CD4-positive, alpha-beta memory T cell (primary cell): ENCODE measurements around the gene SIGLEC6. TPM values are rescaled to one million over a fixed set of nuclear protein-coding genes. Genes with fewer than 3 reads are reported as not detected.

ENCODE experiments used
- CTCF ChIA-PET: fragments of 350-600 bp; sonication (Branson Sonifier 250); formaldehyde crosslinking; loops from one replicate; lab custom pipeline; 2021; ENCODE audit warnings: inconsistent platforms; ENCODE audit not compliant: partially characterized antibody; lab: Charles Lee
- POLR2A ChIA-PET: fragments of 350-600 bp; sonication (Branson Sonifier 250); formaldehyde crosslinking; loops from one replicate; lab custom pipeline; 2021; ENCODE audit not compliant: partially characterized antibody; lab: Charles Lee
- DNase-seq, 5 donors: peaks; one replicate each; pipeline versions ENCODE4 v3.0.0 to v3.0.0-alpha.2; 2020 to 2022; ENCODE audit warnings: mixed read lengths in 1 of 5
- H3K27ac ChIP-seq: one replicate; pipeline ENCODE4 v1.7.0; 2013; ENCODE audit warnings: low read depth, low read length
- H3K27me3 ChIP-seq: 2 replicates; pipeline ENCODE4 v1.7.0; 2013; ENCODE audit warnings: mild to moderate bottlenecking, low read length, moderate library complexity; ENCODE audit not compliant: insufficient read depth
- H3K36me3 ChIP-seq: 2 replicates; pipeline ENCODE4 v1.7.0; 2013; ENCODE audit warnings: mild to moderate bottlenecking, low read length, moderate library complexity; ENCODE audit not compliant: insufficient read depth
- H3K4me1 ChIP-seq: 2 replicates; pipeline ENCODE4 v1.7.0; 2013; ENCODE audit warnings: mild to moderate bottlenecking, low read length, moderate library complexity; ENCODE audit not compliant: insufficient read depth
- H3K4me3 ChIP-seq, 2 donors: one replicate each; pipeline ENCODE4 v1.7.0; 2013; ENCODE audit warnings: low read length in 2 of 2, mild to moderate bottlenecking in 1 of 2
- H3K9me3 ChIP-seq, 2 donors: one replicate each; pipeline ENCODE4 v1.7.0; 2013; ENCODE audit warnings: low read length in 2 of 2, control low read depth in 1 of 2; ENCODE audit not compliant: control insufficient read depth in 1 of 2
- H3K27ac Mint-ChIP-seq, 7 donors: one replicate each; pipeline ENCODE4 v1.8.0; 2020 to 2021; ENCODE audit warnings: mixed read lengths in 7 of 7, mild to moderate bottlenecking in 6 of 7, inconsistent platforms in 3 of 7, moderate library complexity in 3 of 7
- H3K27me3 Mint-ChIP-seq, 2 donors: one replicate each; pipeline ENCODE4 v1.8.0; 2020 to 2021; ENCODE audit warnings: mixed read lengths in 2 of 2
- H3K36me3 Mint-ChIP-seq, 2 donors: one replicate each; pipeline ENCODE4 v1.8.0; 2020 to 2021; ENCODE audit warnings: mixed read lengths in 2 of 2, inconsistent platforms in 1 of 2, mild to moderate bottlenecking in 1 of 2
- H3K4me1 Mint-ChIP-seq, 4 donors: one replicate each; pipeline ENCODE4 v1.8.0; 2020 to 2021; ENCODE audit warnings: mixed read lengths in 4 of 4, mild to moderate bottlenecking in 1 of 4
- H3K4me3 Mint-ChIP-seq, 8 donors: one replicate each; pipeline ENCODE4 v1.8.0; 2020 to 2021; ENCODE audit warnings: mixed read lengths in 8 of 8, mild to moderate bottlenecking in 7 of 8, moderate library complexity in 6 of 8, inconsistent platforms in 3 of 8
- H3K9me3 Mint-ChIP-seq, 8 donors: one replicate each; pipeline ENCODE4 v1.8.0; 2020 to 2021; ENCODE audit warnings: mixed read lengths in 8 of 8, mild to moderate bottlenecking in 5 of 8, inconsistent platforms in 3 of 8, moderate library complexity in 1 of 8
- intact Hi-C: fragments of 100-400 bp; cut with micrococcal nuclease; formaldehyde crosslinking; loops from one replicate; pipeline ENCODE4 v1.15.1; 2023
- polyA plus RNA-seq, 2 donors: library from polyadenylated mRNA; unstranded; fragments of 300-500 nt; fragmentation: Illumina TruSeq; gene quantifications; one replicate each; pipeline ENCODE4 v1.2.3, GENCODE V29; 2021
- total RNA-seq, 2 experiments: library from RNA; stranded (reverse); gene quantifications; one replicate each; pipeline ENCODE4 v1.2.3, GENCODE V29; 2021

SIGLEC6 gene
- total and polyA plus RNA-seq, 4 experiments from 2014 or later, result 0.10 TPM; not detected in 3

DNA sequence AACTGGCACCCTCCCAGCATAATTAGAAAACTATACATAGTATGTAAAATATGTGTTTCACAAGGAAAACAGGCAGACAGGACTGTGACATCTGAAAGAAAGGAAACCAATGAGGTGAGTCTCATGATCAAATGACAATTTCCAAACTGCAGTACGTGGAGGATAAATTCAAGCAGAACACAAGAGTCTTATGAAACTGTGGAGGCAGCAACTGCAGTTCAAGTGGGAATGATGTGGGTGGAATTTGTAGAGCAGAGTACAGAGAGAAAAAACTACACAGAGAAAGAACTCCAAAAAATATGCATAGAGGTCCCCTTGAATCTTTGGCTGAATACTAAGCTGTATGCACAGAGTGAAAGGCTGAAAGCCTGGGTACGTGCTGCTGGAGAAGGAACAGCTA is 9.7 kb downstream of the SIGLEC6 start:
- Histone ChIP-seq H3K4me3 (no peak overlapping the region), H3K9me3 (no peaks in the 10 kb centered on the region), H3K27me3 (no peaks in the 10 kb centered on the region), H3K4me1 (no peaks in the 10 kb centered on the region), H3K36me3 (no peaks in the 10 kb centered on the region), H3K27ac (no peak overlapping the region)
- no peak overlapping the region for H3K4me3 Mint-ChIP-seq
- ChIA-PET POLR2A (no interaction called here), CTCF (interaction anchor here (0.9 kb wide), 2 partner anchors 8 to 100 kb away, joined by 3 to 4 read pairs; no protein-coding TSS in a partner anchor)
- no peak for DNase-seq
- intact Hi-C loops, result no loop called here
- H3K4me1 Mint-ChIP-seq, result no peaks in the 10 kb centered on the region
- no peaks in the 10 kb centered on the region for H3K36me3 Mint-ChIP-seq
- peaks cover 18 to 19% of the 10 kb centered on the region in 2 donors for H3K27me3 Mint-ChIP-seq
- H3K27ac Mint-ChIP-seq, result no peak overlapping the region
- peaks cover 0 to 3% (median under 1%) of the 10 kb centered on the region in 8 donors for H3K9me3 Mint-ChIP-seq

DNA sequence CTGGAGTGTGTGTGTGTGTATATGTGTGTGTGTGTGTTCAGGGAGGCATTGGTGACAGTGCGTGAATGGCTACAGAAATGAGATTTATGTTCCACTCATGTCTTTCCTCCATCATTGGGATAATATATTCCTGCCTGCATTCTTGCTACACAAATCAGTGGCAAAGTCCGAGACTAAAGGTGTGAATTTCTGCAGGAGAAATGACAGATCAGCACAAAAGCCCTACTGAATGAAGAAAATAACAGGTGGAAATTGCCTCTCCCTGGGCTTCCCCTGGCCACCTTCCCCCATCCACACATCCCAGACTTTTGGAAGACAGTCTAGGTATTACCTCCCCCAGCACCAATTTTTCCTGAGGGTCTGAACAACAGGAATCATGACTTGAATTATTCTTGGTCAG is 10.1 kb downstream of the SIGLEC6 start:
- Mint-ChIP-seq H3K27ac (no peak overlapping the region), H3K4me1 (no peaks in the 10 kb centered on the region), H3K4me3 (no peak overlapping the region), H3K27me3 (peaks cover 18 to 19% of the 10 kb centered on the region in 2 donors), H3K36me3 (no peaks in the 10 kb centered on the region), H3K9me3 (peaks cover 0 to 3% (median under 1%) of the 10 kb centered on the region in 8 donors)
- CTCF ChIA-PET, result no interaction called here
- no peak overlapping the region for H3K4me3 ChIP-seq
- intact Hi-C loops, result no loop called here
- no peaks in the 10 kb centered on the region for H3K4me1 ChIP-seq
- POLR2A ChIA-PET, result no interaction called here
- no peaks in the 10 kb centered on the region for H3K27me3 ChIP-seq
- H3K9me3 ChIP-seq, result no peaks in the 10 kb centered on the region
- DNase-seq, result no peak
- no peaks in the 10 kb centered on the region for H3K36me3 ChIP-seq
- H3K27ac ChIP-seq, result no peak overlapping the region

DNA sequence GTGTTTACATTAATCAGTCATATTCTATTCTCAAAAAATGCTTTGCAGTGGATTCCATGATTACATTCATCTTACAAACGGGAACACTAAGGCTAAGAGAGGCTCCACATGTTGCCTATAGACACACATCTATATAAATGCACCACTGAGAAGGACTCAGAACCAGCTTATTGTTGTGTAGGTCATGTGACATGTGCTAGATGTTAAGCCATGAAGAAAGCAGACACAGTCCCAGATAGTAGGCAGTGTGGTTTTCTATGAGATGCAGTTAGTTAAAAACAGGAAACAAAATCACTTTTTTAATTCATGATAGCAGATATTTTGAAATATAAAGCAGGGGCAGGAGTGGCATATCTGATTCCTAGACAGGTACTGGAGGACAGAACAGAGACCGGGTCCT is 10.7 kb downstream of the SIGLEC6 start:
- Mint-ChIP-seq H3K27me3 (peaks cover 18 to 19% of the 10 kb centered on the region in 2 donors), H3K4me1 (no peaks in the 10 kb centered on the region), H3K27ac (no peak overlapping the region), H3K4me3 (no peak overlapping the region), H3K36me3 (no peaks in the 10 kb centered on the region), H3K9me3 (peaks cover 0 to 3% (median under 1%) of the 10 kb centered on the region in 8 donors)
- intact Hi-C loops, result no loop called here
- Histone ChIP-seq H3K4me1 (no peaks in the 10 kb centered on the region), H3K27me3 (no peaks in the 10 kb centered on the region), H3K27ac (no peak overlapping the region), H3K36me3 (no peaks in the 10 kb centered on the region), H3K4me3 (no peak overlapping the region), H3K9me3 (no peaks in the 10 kb centered on the region)
- POLR2A ChIA-PET, result no interaction called here
- DNase-seq, result no peak
- CTCF ChIA-PET, result no interaction called here

DNA sequence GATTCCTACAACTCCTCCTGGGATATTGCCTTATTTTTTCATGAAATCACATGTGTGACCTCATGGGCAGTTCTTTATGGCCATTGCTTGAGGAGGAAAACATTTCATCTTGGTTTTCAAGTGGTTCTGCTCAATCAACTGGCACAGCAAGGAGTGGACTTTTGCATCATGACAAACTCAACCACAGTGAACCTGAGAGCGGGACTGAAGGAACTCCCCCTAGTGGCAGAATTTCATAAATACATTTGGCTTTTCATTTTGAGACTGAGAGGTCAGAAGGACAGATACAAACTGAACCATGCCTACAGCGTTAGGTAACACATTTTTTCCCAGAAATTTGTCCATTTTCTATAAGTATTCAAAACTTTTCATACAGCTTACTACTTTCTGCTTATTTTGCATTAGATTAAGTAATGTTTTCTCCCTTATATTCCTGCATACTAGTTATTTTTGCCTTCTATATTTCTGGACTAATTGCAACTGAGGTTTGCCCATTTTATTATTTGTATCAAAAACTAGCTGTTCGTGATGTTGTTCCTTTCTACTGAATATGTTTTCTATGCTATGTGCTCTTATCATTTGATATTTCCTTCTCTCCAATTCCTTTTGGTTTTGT is 16.5 kb downstream of the SIGLEC6 start:
- H3K4me1 Mint-ChIP-seq, result no peaks in the 10 kb centered on the region
- no peak overlapping the region for H3K4me3 Mint-ChIP-seq
- H3K36me3 Mint-ChIP-seq, result no peaks in the 10 kb centered on the region
- peak overlapping the region in 1 of 7 donors; percentile 57 for H3K27ac Mint-ChIP-seq
- DNase-seq, result peak; percentile 33 to 44 (median 38)
- H3K4me3 ChIP-seq, result no peak overlapping the region
- peaks cover 4% of the 10 kb centered on the region for H3K27me3 ChIP-seq
- no peaks in the 10 kb centered on the region for H3K36me3 ChIP-seq
- no peaks in the 10 kb centered on the region for H3K9me3 ChIP-seq
- intact Hi-C loops, result loop anchor here (1.0 kb wide), 2 partner anchors 42 to 177 kb away; no protein-coding TSS in a partner anchor
- POLR2A ChIA-PET, result no interaction called here
- H3K4me1 ChIP-seq, result no peaks in the 10 kb centered on the region
- H3K9me3 Mint-ChIP-seq, result peaks cover 0 to 6% (median under 1%) of the 10 kb centered on the region in 8 donors
- peaks cover 21 to 22% of the 10 kb centered on the region in 2 donors for H3K27me3 Mint-ChIP-seq
- no peak overlapping the region for H3K27ac ChIP-seq
- CTCF ChIA-PET, result interaction anchor here (0.9 to 4.7 kb wide), 14 partner anchors 8 to 177 kb away, joined by 3 to 51 read pairs (median 4); partner anchors contain the start of gene SIGLEC10

DNA sequence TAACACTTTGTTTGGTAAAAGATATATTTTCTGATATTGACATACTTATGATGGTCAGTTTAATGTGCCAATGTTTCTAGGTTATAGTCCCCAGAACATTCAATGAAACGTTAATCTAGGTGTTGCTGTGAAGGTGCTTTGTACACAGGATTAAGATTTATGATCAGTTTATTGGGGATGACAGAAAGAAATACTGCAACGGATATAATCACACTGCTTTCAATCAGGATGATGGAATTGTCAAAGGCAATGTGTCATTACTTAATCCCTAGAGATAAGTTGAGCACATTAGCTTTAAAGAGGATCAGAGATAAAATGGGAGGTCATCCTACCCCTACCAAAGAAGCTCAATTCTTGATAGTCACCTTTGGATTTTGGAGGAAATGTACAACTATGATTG is 17.5 kb downstream of the SIGLEC6 start:
- no peaks in the 10 kb centered on the region for H3K4me1 ChIP-seq
- H3K4me3 ChIP-seq, result no peak overlapping the region
- no peak overlapping the region for H3K27ac ChIP-seq
- H3K27me3 Mint-ChIP-seq, result peaks cover 18% of the 10 kb centered on the region in 2 donors
- POLR2A ChIA-PET, result interaction anchor here (0.6 to 1.1 kb wide), 2 partner anchors 73 to 92 kb away, joined by 3 read pairs; no protein-coding TSS in a partner anchor
- no peaks in the 10 kb centered on the region for H3K36me3 ChIP-seq
- H3K4me3 Mint-ChIP-seq, result no peak overlapping the region
- H3K27ac Mint-ChIP-seq, result no peak overlapping the region
- intact Hi-C loops, result no loop called here
- no peaks in the 10 kb centered on the region for H3K36me3 Mint-ChIP-seq
- H3K27me3 ChIP-seq, result peaks cover 4% of the 10 kb centered on the region
- DNase-seq, result no peak
- H3K9me3 Mint-ChIP-seq, result peaks cover 0 to 6% (median under 1%) of the 10 kb centered on the region in 8 donors
- no peaks in the 10 kb centered on the region for H3K9me3 ChIP-seq
- no peaks in the 10 kb centered on the region for H3K4me1 Mint-ChIP-seq
- CTCF ChIA-PET, result interaction anchor here (0.7 to 4.7 kb wide), 13 partner anchors 8 to 176 kb away, joined by 3 to 51 read pairs (median 4); partner anchors contain the start of gene SIGLEC10

DNA sequence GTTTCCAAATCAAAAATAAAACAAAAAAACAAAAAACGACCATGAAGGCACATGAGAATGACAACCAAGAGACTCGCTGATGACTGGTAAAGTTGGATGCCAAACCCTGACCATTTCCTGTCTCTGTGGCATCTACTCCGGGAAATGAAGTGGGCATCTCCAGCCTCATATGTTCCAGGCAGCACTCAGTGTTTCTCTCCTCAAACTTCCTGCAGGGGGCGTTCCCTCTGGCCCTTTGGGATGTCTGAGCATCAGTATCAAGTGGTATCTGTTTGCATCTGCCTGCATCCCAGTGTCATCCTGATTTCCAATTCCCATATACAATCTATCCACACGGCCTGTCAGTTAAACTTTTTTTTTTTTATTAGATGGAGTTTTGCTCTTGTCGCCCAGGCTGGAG is 20.1 kb downstream of the SIGLEC6 start:
- POLR2A ChIA-PET, result no interaction called here
- CTCF ChIA-PET, result no interaction called here

DNA sequence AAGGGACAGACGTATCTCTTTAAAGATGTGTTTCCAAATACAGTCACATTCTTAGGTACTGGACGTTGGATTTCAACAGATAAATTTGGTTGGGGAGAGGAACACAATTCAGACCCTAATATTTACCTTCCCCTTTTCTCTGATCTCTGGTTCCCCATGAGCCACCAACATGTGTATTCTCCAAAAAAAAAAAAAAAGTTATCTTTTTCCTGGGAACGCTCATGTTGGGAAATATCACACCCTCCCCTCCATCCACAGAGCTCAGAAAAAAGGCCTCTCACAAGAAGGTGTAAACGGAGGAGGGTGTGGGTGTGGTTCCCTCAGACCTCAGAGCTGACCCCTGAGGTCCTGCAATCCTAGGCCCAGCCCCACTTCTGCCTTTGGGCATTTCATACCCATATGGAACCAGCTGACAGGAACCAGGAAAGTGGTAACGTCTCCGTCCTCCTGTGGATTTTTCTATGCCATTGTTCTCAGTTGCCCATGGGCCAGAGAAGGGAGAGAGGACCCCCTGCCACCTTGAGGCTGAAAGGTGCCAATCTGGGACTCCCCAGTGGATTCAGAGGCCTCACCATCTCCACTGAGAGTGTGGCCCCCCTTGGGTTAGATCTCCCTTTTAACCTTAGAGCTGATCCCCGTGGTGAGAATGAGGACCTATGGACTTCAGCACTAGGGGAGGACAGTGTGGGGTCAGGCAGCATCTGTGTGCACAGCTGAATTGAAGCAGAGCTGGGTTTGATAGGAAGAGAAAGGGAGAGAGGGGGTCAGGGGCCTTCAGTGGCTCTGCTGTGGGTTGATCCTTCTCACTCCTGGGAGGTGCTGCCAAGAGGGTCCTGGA is 21.4 kb downstream of the SIGLEC6 start:
- no peaks in the 10 kb centered on the region for H3K36me3 Mint-ChIP-seq
- no peak overlapping the region for H3K4me3 ChIP-seq
- H3K9me3 ChIP-seq, result no peaks in the 10 kb centered on the region
- no peak overlapping the region for H3K27ac Mint-ChIP-seq
- POLR2A ChIA-PET, result no interaction called here
- H3K4me3 Mint-ChIP-seq, result no peak overlapping the region
- CTCF ChIA-PET, result interaction anchor here (1.6 kb wide), 1 partner anchor 37 kb away, joined by 6 read pairs; no protein-coding TSS in a partner anchor
- no peak for DNase-seq
- H3K9me3 Mint-ChIP-seq, result peaks cover 0 to 2% (median 0%) of the 10 kb centered on the region in 8 donors
- no peaks in the 10 kb centered on the region for H3K4me1 Mint-ChIP-seq
- H3K36me3 ChIP-seq, result no peaks in the 10 kb centered on the region
- no peaks in the 10 kb centered on the region for H3K4me1 ChIP-seq
- intact Hi-C loops, result no loop called here
- peaks cover 10 to 13% of the 10 kb centered on the region in 2 donors for H3K27me3 Mint-ChIP-seq
- H3K27me3 ChIP-seq, result peaks cover 4% of the 10 kb centered on the region
- H3K27ac ChIP-seq, result no peak overlapping the region

More for the DNA sequence above, 20.1 kb downstream of the SIGLEC6 start:
- Histone ChIP-seq H3K27ac (no peak overlapping the region), H3K9me3 (no peaks in the 10 kb centered on the region), H3K36me3 (no peaks in the 10 kb centered on the region), H3K4me1 (no peaks in the 10 kb centered on the region), H3K27me3 (peaks cover 4% of the 10 kb centered on the region), H3K4me3 (no peak overlapping the region)
- H3K36me3 Mint-ChIP-seq, result no peaks in the 10 kb centered on the region
- H3K27ac Mint-ChIP-seq, result peak overlapping the region in 1 of 7 donors; percentile 38
- H3K27me3 Mint-ChIP-seq, result peaks cover 10 to 13% of the 10 kb centered on the region in 2 donors
- intact Hi-C loops, result no loop called here
- no peaks in the 10 kb centered on the region for H3K4me1 Mint-ChIP-seq
- no peak for DNase-seq
- no peak overlapping the region for H3K4me3 Mint-ChIP-seq
- H3K9me3 Mint-ChIP-seq, result peaks cover 0 to 2% (median 0%) of the 10 kb centered on the region in 8 donors
